CD4-positive, alpha-beta T cell treated with Interleukin-17A for 4 hours (primary cell): ENCODE measurements around the gene SPO11.

Source experiments
- DNase-seq: peaks from one replicate; pipeline ENCODE4 v3.0.0-alpha.2; 2020; ENCODE audit warnings: mixed read lengths

Gene SPO11

DNA sequence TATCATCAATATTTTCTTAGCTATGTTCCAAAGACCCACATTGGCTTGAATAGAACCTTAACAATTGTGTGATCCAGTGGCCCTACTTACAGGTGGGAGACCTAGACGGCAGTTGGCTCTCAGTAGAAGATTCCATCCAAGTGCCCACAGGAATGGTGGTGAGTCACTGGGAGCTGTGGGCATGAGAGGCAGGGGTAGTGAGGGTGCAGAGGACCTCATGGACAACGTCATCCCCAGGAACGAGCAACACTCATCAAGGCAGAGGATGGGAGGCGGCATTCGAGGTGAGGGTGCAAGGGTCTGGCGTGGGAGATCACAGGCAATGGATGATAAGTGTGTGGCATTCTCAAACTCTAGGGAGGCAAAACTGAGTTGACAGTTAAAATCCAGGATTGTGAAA is 17.5 kb upstream of the SPO11 start:
- DNase-seq = no peak

DNA sequence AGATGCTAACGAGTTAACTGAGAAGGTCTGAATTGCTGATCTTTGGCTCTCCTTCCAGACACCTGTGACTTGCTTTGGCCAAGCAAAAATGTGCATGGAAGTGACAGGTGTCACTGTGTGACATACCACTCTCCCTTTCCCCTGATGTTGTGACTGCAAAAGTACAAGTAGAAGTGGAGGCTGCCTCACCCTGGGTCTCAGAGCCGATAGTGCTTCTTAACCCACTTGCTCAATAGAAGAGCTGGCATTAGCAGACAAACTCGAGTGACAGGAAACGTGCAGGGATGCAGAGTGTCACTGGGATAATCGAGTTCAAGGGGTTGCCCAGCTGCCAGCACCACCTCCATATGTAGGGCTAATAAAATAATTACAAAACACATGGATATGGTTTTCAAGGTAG is 16.4 kb upstream of the SPO11 start:
- DNase-seq = no peak

GRCh38 chr20:57313951-57314350 is 15.7 kb upstream of the SPO11 start:
- no peak for DNase-seq

DNA sequence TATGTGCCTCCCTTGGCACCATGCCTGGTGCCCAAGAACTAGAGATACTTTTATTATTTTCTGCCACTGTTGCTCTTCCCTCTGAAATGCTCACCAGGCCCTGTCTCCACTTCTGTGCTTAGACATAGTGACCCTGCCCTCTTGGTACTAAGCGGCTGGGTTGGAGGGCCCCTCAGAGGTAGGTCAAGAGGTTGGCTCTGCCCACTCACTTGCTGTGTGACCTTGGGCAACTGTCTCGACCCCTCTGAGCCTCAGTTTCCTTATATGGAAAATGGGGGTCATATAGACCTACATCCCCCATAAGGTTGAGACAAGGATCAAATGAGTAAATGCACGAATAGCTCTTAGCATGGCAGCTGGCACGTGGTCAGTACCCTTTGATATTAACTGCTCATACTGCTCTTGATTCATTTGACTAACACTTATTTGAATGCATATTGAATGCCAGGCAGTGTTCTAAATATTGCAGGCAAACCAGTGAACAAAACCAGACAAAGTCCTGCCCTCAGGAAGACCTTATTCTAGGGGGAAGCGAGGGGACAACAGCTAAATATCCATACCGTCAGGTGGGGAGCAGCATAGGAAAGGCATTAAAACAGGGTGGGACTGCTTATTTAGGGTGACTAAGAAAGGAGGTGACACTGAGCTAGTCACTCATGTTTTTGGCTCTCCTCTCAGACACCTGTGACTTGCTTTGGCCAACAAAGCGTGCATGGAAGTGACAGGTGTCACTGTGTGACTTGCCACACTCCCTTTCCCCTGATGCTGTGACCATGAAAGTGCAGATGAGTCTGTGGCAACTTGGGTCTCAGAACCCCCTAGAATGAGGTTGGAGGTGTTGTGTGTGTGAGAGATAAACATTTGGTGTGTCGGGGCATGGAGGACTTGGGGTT is 14.3 kb upstream of the SPO11 start:
- DNase-seq = no peak

- DNase-seq = no peak
Measured at GRCh38 chr20:57315976-57316480, 13.6 kb upstream of the SPO11 start.

DNA sequence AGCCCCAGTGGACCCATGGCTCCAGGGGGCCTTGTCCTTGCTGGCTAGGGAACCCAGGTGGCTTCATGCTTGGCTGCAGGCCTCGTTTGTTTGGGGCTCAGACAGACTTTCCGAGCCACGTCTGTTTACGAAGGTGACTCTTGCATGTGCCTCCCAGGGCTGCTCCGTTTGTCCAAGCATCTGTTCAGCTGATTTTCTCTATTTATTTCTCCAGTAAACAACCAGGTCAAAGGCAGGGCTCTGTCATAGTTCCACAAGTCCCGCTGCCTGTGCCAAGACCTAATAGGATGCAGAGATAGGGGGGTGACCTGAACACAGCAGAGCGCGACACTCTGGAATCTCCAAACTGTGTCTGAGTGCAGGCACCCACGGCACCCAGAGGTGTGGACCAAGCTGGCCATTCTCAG is 12.8 kb upstream of the SPO11 start:
- DNase-seq = no peak

- no peak for DNase-seq
Measured at GRCh38 chr20:57317316-57317788, 12.3 kb upstream of the SPO11 start.

- no peak for DNase-seq
Measured at GRCh38 chr20:57317789-57318371, 11.7 kb upstream of the SPO11 start.

- no peak for DNase-seq
Measured at GRCh38 chr20:57319584-57319983, 10.0 kb upstream of the SPO11 start.

GRCh38 chr20:57320358-57320757 is 9.2 kb upstream of the SPO11 start:
- no peak for DNase-seq

- DNase-seq = no peak
Measured at GRCh38 chr20:57321142-57321541, 8.5 kb upstream of the SPO11 start.

- DNase-seq = no peak
Measured at GRCh38 chr20:57322476-57322875, 7.1 kb upstream of the SPO11 start.

DNA sequence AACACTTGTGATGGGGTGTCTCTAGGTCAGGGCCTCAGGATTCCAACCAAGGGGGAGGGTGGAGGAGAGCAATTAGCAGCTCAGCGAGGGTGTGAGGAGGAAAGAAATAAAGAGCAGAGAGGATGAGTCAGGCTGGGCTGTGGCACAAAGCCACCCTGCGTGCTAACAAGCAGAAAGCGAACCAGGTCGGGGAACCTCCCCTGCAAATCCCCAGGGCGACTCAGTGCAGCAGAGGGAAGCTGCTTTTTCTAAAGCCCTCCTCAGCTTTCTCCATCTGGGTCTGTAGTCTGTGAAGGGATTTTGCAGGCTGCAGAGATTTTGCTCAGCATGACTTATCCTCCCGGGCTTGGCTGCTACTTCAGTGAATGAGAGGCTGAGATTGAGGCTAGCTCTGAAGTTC is 6.6 kb upstream of the SPO11 start:
- no peak for DNase-seq

- no peak for DNase-seq
Measured at GRCh38 chr20:57325632-57326356, 3.8 kb upstream of the SPO11 start.

GRCh38 chr20:57326667-57327455 is 2.7 kb upstream of the SPO11 start:
- DNase-seq = no peak

- no peak for DNase-seq
Measured at GRCh38 chr20:57327820-57328219, 1.8 kb upstream of the SPO11 start.

DNA sequence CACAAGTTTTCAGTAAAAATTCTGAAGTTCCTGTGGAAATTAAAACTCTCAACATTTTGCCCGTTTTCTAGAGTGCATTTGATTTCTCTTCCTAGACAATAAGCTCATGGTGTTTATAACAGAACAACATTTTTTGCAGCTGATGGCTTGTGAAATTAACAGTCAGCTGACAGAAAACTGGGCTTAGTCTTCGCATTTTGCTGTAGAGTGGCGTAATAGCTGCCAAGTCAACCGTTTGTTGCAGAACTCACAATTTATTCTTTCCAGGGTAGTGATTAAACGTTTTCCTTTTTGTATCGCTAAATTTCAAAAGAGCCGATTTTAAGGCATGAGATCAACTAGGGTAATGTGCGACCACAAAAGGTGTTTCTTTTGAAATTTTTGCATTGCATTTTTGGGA is 1.4 kb downstream of the SPO11 start:
- DNase-seq = no peak

- no peak for DNase-seq
Measured at GRCh38 chr20:57332105-57333089, 2.8 kb downstream of the SPO11 start.

GRCh38 chr20:57335392-57335791 is 5.8 kb downstream of the SPO11 start:
- no peak for DNase-seq

GRCh38 chr20:57341663-57342062 is 12.1 kb downstream of the SPO11 start:
- no peak for DNase-seq

GRCh38 chr20:57342829-57343228 is 13.2 kb downstream of the SPO11 start:
- no peak for DNase-seq
